Measurements from ENCODE around the gene TUSC2. TPM values are rescaled to one million over a fixed set of nuclear protein-coding genes. Genes with fewer than 3 reads are reported as not detected.
A peak's percentile ranks its signal among the peaks of the same experiment; 100 is the strongest.

TUSC2 gene
- total and polyA plus RNA-seq, 9 of the 15 experiments (the other 6 are each of a cell fraction or from before 2014, with no cell fraction given), result 2.8 to 67.5 (median 25.8) TPM

DNA sequence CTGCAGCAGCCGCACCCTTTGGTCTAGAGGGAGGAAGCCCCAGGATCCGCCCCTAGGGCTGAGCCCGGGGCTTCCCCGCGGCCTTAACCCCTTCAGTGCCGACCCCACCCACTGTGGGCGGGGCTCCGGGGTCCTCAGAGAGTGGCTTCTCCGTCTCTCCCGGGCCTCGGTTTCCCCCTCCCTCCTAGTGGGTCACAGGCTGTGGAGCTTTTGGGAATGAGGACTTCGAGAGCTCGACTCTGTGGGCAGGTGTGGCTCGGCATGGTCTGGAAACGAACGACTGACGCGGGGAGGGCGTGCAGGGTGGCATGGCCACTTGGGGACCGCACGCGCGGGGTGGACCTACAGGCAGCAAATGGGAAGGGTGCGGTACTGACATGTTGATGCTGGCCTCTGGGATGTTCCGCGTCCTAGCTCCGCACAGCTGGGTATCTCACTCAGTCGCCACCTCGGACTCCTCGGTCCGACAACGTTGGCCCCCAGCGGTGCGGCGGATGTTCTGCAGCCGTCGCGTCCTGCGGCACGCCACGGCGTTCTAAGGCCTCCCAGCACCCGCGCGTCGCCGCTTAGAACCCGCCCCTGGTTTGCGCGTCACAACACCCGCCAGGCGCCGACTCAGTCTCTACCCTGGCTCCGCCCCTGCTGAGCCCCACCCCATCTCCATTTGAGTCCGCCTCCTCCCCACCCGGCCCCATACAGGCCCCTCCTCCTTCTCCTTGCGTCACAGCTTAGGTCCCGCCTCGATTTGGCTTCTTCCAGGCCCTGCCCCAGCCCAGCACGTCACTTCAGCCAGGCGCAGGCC lies 29.0 kb downstream of the TUSC2 start, which contains the start of the genes HYAL3 and NAA80 (continued):
- TF ChIP-seq, protein P1, sequence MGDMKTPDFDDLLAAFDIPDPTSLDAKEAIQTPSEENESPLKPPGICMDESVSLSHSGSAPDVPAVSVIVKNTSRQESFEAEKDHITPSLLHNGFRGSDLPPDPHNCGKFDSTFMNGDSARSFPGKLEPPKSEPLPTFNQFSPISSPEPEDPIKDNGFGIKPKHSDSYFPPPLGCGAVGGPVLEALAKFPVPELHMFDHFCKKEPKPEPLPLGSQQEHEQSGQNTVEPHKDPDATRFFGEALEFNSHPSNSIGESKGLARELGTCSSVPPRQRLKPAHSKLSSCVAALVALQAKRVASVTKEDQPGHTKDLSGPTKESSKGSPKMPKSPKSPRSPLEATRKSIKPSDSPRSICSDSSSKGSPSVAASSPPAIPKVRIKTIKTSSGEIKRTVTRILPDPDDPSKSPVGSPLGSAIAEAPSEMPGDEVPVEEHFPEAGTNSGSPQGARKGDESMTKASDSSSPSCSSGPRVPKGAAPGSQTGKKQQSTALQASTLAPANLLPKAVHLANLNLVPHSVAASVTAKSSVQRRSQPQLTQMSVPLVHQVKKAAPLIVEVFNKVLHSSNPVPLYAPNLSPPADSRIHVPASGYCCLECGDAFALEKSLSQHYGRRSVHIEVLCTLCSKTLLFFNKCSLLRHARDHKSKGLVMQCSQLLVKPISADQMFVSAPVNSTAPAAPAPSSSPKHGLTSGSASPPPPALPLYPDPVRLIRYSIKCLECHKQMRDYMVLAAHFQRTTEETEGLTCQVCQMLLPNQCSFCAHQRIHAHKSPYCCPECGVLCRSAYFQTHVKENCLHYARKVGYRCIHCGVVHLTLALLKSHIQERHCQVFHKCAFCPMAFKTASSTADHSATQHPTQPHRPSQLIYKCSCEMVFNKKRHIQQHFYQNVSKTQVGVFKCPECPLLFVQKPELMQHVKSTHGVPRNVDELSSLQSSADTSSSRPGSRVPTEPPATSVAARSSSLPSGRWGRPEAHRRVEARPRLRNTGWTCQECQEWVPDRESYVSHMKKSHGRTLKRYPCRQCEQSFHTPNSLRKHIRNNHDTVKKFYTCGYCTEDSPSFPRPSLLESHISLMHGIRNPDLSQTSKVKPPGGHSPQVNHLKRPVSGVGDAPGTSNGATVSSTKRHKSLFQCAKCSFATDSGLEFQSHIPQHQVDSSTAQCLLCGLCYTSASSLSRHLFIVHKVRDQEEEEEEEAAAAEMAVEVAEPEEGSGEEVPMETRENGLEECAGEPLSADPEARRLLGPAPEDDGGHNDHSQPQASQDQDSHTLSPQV (IDR thresholded peaks at IDR 0.05), result no peak
- TF ChIP-seq, protein P2, sequence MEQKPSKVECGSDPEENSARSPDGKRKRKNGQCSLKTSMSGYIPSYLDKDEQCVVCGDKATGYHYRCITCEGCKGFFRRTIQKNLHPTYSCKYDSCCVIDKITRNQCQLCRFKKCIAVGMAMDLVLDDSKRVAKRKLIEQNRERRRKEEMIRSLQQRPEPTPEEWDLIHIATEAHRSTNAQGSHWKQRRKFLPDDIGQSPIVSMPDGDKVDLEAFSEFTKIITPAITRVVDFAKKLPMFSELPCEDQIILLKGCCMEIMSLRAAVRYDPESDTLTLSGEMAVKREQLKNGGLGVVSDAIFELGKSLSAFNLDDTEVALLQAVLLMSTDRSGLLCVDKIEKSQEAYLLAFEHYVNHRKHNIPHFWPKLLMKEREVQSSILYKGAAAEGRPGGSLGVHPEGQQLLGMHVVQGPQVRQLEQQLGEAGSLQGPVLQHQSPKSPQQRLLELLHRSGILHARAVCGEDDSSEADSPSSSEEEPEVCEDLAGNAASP (IDR thresholded peaks at IDR 0.05), result no peak
- TF ChIP-seq HDAC8 (tag; IDR thresholded peaks at IDR 0.05), result no peak
- TF ChIP-seq SPI1 (IDR thresholded peaks at IDR 0.05; ENCODE audit: borderline replicate concordance, low read depth, low read length), result 0 out of 2 replicates have a peak, but pooled peaks have one; percentile 13
- TF ChIP-seq SMARCB1 (IDR thresholded peaks at IDR 0.05; ENCODE audit: insufficient read length, low read depth), result no peak
- no peak for TF ChIP-seq ZNF668 (CRISPR knock-in tag; IDR thresholded peaks at IDR 0.05)
- no peak for TF ChIP-seq TAL1 (IDR thresholded peaks at IDR 0.05)
- TF ChIP-seq CBX3 (IDR thresholded peaks at IDR 0.05; ENCODE audit: borderline replicate concordance in 1 of 2, low read length in 2 of 2), result no peak
- no peak for TF ChIP-seq ZNF253 (CRISPR knock-in tag; conservative IDR thresholded peaks at IDR 0.05)
- peak; percentile 76; the same call in 1 of the 2 replicates for TF ChIP-seq ZBTB7A (IDR thresholded peaks at IDR 0.05; ENCODE audit: borderline replicate concordance, control insufficient read depth, low read depth, low read length)
- TF ChIP-seq BCOR (IDR thresholded peaks at IDR 0.05), result 0 out of 2 replicates have a peak, but pooled peaks have one; percentile 45
- no peak for TF ChIP-seq ZNF347 (CRISPR knock-in tag; IDR thresholded peaks at IDR 0.05; ENCODE audit: low read depth)
- peak; percentile 24; the same call in 1 of the 2 replicates for TF ChIP-seq LARP7 (IDR thresholded peaks at IDR 0.05)
- no peak for TF ChIP-seq NCOR1 (IDR thresholded peaks at IDR 0.05)
- TF ChIP-seq, protein P3, sequence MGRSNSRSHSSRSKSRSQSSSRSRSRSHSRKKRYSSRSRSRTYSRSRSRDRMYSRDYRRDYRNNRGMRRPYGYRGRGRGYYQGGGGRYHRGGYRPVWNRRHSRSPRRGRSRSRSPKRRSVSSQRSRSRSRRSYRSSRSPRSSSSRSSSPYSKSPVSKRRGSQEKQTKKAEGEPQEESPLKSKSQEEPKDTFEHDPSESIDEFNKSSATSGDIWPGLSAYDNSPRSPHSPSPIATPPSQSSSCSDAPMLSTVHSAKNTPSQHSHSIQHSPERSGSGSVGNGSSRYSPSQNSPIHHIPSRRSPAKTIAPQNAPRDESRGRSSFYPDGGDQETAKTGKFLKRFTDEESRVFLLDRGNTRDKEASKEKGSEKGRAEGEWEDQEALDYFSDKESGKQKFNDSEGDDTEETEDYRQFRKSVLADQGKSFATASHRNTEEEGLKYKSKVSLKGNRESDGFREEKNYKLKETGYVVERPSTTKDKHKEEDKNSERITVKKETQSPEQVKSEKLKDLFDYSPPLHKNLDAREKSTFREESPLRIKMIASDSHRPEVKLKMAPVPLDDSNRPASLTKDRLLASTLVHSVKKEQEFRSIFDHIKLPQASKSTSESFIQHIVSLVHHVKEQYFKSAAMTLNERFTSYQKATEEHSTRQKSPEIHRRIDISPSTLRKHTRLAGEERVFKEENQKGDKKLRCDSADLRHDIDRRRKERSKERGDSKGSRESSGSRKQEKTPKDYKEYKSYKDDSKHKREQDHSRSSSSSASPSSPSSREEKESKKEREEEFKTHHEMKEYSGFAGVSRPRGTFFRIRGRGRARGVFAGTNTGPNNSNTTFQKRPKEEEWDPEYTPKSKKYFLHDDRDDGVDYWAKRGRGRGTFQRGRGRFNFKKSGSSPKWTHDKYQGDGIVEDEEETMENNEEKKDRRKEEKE (IDR thresholded peaks at IDR 0.05; ENCODE audit: borderline replicate concordance in 1 of 2, control insufficient read depth in 1 of 2, low read depth in 2 of 2, low read length in 1 of 2), result no peak
- TF ChIP-seq FOSL1 (tag; conservative IDR thresholded peaks at IDR 0.05), result no peak; the same call in 1 of the 2 replicates
- no peak for TF ChIP-seq PTBP1 (IDR thresholded peaks at IDR 0.05; ENCODE audit: low read depth, low read length)
- no peak for TF ChIP-seq FOXJ2 (tag; IDR thresholded peaks at IDR 0.05)
- TF ChIP-seq CBFB (CRISPR knock-in tag; IDR thresholded peaks at IDR 0.05), result no peak
- TF ChIP-seq RB1 (IDR thresholded peaks at IDR 0.05; ENCODE audit: low read depth), result peak; percentile 19; the same call in 1 of the 2 replicates
